ENCODE results near the gene CFAP251.
"Not testable (repeated sequence)": the region's sequence is repeated elsewhere in the genome, so short reads cannot be mapped to it uniquely, and the experiment has no call there.

CFAP251 gene

GRCh38 chr12:122040579-122041386, 122.4 kb downstream of the CFAP251 start:
- Histone ChIP-seq H2AK5ac (ENCODE audit: low read length) (no peak overlapping the region), H3K27me3 (ENCODE audit: insufficient read depth, low read length) (no peaks in the 10 kb centered on the region), H3K9me3 (ENCODE audit: insufficient read depth, low read depth, low read length) (no peaks in the 10 kb centered on the region), H3K14ac (ENCODE audit: low read length) (no peak overlapping the region), H3K9ac (ENCODE audit: low read length) (no peak overlapping the region), H3K4me3 (ENCODE audit: low read depth, low read length) (no peak overlapping the region), H3K79me1 (ENCODE audit: low read length) (no peaks in the 10 kb centered on the region), H3K27ac (ENCODE audit: low read depth, low read length) (no peak overlapping the region), H3K4me2 (ENCODE audit: low read length) (no peak overlapping the region), H3K36me3 (ENCODE audit: control insufficient read depth in 1 of 2, insufficient read depth in 2 of 2, low read length in 2 of 2) (peaks cover 15 to 17% of the 10 kb centered on the region in 2 experiments), H2BK12ac (ENCODE audit: low read length) (no peak overlapping the region), H3K18ac (ENCODE audit: low read length) (no peak overlapping the region), H3K4me1 (ENCODE audit: control insufficient read depth in 1 of 2, insufficient read depth in 2 of 2, low read length in 2 of 2) (no peaks in the 10 kb centered on the region), H4K8ac (ENCODE audit: low read depth, low read length) (no peak overlapping the region), H3K23ac (ENCODE audit: low read length) (no peak overlapping the region), H4K91ac (ENCODE audit: low read depth, low read length) (no peak overlapping the region), H3K4ac (ENCODE audit: low read depth, low read length) (no peak overlapping the region), H2BK120ac (ENCODE audit: insufficient read depth, low read length, poor library complexity) (no peak overlapping the region), H2AFZ (ENCODE audit: insufficient read depth, low read length, poor library complexity) (no peak overlapping the region), H3K79me2 (ENCODE audit: control insufficient read depth, insufficient read depth, low read length, poor library complexity) (no peaks in the 10 kb centered on the region), H4K12ac (ENCODE audit: low read depth, low read length) (no peak overlapping the region), H2BK5ac (ENCODE audit: low read depth, low read length, poor library complexity) (no peak overlapping the region)
- WGBS (ENCODE audit: extremely low coverage, insufficient coverage, insufficient read length), result no CpG with 5 or more reads among the region's 21 CpGs
- DNase-seq, result no peak

- not testable (repeated sequence) for H3K23ac ChIP-seq (ENCODE audit: low read length); H2AFZ ChIP-seq (ENCODE audit: insufficient read depth, low read length, poor library complexity); H4K12ac ChIP-seq (ENCODE audit: low read depth, low read length); H4K91ac ChIP-seq (ENCODE audit: low read depth, low read length); H2BK5ac ChIP-seq (ENCODE audit: low read depth, low read length, poor library complexity); H3K4ac ChIP-seq (ENCODE audit: low read depth, low read length); H3K27me3 ChIP-seq (ENCODE audit: insufficient read depth, low read length); H3K4me1 ChIP-seq (ENCODE audit: control insufficient read depth in 1 of 2, insufficient read depth in 2 of 2, low read length in 2 of 2); H3K18ac ChIP-seq (ENCODE audit: low read length); H2BK120ac ChIP-seq (ENCODE audit: insufficient read depth, low read length, poor library complexity); DNase-seq; H3K27ac ChIP-seq (ENCODE audit: low read depth, low read length); H2BK12ac ChIP-seq (ENCODE audit: low read length); H3K4me2 ChIP-seq (ENCODE audit: low read length); H3K9ac ChIP-seq (ENCODE audit: low read length); H3K79me1 ChIP-seq (ENCODE audit: low read length); H3K79me2 ChIP-seq (ENCODE audit: control insufficient read depth, insufficient read depth, low read length, poor library complexity); H3K14ac ChIP-seq (ENCODE audit: low read length); H2AK5ac ChIP-seq (ENCODE audit: low read length); H4K8ac ChIP-seq (ENCODE audit: low read depth, low read length); H3K4me3 ChIP-seq (ENCODE audit: low read depth, low read length); H3K9me3 ChIP-seq (ENCODE audit: insufficient read depth, low read depth, low read length)
- peaks cover 9 to 14% of the 10 kb centered on the region in 2 experiments for H3K36me3 ChIP-seq (ENCODE audit: control insufficient read depth in 1 of 2, insufficient read depth in 2 of 2, low read length in 2 of 2)
- WGBS (ENCODE audit: extremely low coverage, insufficient coverage, insufficient read length), result no CpG with 5 or more reads among the region's 3 CpGs
Observed at GRCh38 chr12:122041458-122041857, 123.1 kb downstream of the CFAP251 start.

- no peak overlapping the region for H3K18ac ChIP-seq (ENCODE audit: low read length)
- no peak overlapping the region for H3K14ac ChIP-seq (ENCODE audit: low read length)
- H3K27ac ChIP-seq (ENCODE audit: low read depth, low read length), result no peak overlapping the region
- H4K91ac ChIP-seq (ENCODE audit: low read depth, low read length), result no peak overlapping the region
- H2BK120ac ChIP-seq (ENCODE audit: insufficient read depth, low read length, poor library complexity), result no peak overlapping the region
- no peak overlapping the region for H4K12ac ChIP-seq (ENCODE audit: low read depth, low read length)
- H3K4me1 ChIP-seq (ENCODE audit: control insufficient read depth in 1 of 2, insufficient read depth in 2 of 2, low read length in 2 of 2), result no peaks in the 10 kb centered on the region
- H4K8ac ChIP-seq (ENCODE audit: low read depth, low read length), result no peak overlapping the region
- H3K4ac ChIP-seq (ENCODE audit: low read depth, low read length), result no peak overlapping the region
- no peak overlapping the region for H3K4me3 ChIP-seq (ENCODE audit: low read depth, low read length)
- H3K9ac ChIP-seq (ENCODE audit: low read length), result no peak overlapping the region
- no peaks in the 10 kb centered on the region for H3K79me1 ChIP-seq (ENCODE audit: low read length)
- no peak overlapping the region for H3K23ac ChIP-seq (ENCODE audit: low read length)
- H2AFZ ChIP-seq (ENCODE audit: insufficient read depth, low read length, poor library complexity), result no peak overlapping the region
- no peak for DNase-seq
- no peaks in the 10 kb centered on the region for H3K27me3 ChIP-seq (ENCODE audit: insufficient read depth, low read length)
- no peak overlapping the region for H2BK5ac ChIP-seq (ENCODE audit: low read depth, low read length, poor library complexity)
- no peak overlapping the region for H2BK12ac ChIP-seq (ENCODE audit: low read length)
- H3K4me2 ChIP-seq (ENCODE audit: low read length), result no peak overlapping the region
- H3K9me3 ChIP-seq (ENCODE audit: insufficient read depth, low read depth, low read length), result peaks cover 3% of the 10 kb centered on the region
- H2AK5ac ChIP-seq (ENCODE audit: low read length), result no peak overlapping the region
- H3K36me3 ChIP-seq (ENCODE audit: control insufficient read depth in 1 of 2, insufficient read depth in 2 of 2, low read length in 2 of 2), result peaks cover 9 to 10% of the 10 kb centered on the region in 2 experiments
- WGBS (ENCODE audit: extremely low coverage, insufficient coverage, insufficient read length), result no CpG with 5 or more reads among the region's 11 CpGs
- no peaks in the 10 kb centered on the region for H3K79me2 ChIP-seq (ENCODE audit: control insufficient read depth, insufficient read depth, low read length, poor library complexity)
Observed at GRCh38 chr12:122042910-122043309, 124.5 kb downstream of the CFAP251 start.

GRCh38 chr12:122043476-122043875, 125.1 kb downstream of the CFAP251 start:
- Histone ChIP-seq H3K4me2 (ENCODE audit: low read length) (no peak overlapping the region), H2BK5ac (ENCODE audit: low read depth, low read length, poor library complexity) (no peak overlapping the region), H3K9ac (ENCODE audit: low read length) (no peak overlapping the region), H3K36me3 (ENCODE audit: control insufficient read depth in 1 of 2, insufficient read depth in 2 of 2, low read length in 2 of 2) (peaks cover 9 to 10% of the 10 kb centered on the region in 2 experiments), H3K4ac (ENCODE audit: low read depth, low read length) (no peak overlapping the region), H4K8ac (ENCODE audit: low read depth, low read length) (no peak overlapping the region), H4K91ac (ENCODE audit: low read depth, low read length) (no peak overlapping the region), H3K9me3 (ENCODE audit: insufficient read depth, low read depth, low read length) (peaks cover 3% of the 10 kb centered on the region), H2AFZ (ENCODE audit: insufficient read depth, low read length, poor library complexity) (no peak overlapping the region), H3K4me3 (ENCODE audit: low read depth, low read length) (no peak overlapping the region), H3K27me3 (ENCODE audit: insufficient read depth, low read length) (no peaks in the 10 kb centered on the region), H3K14ac (ENCODE audit: low read length) (no peak overlapping the region), H3K18ac (ENCODE audit: low read length) (no peak overlapping the region), H3K23ac (ENCODE audit: low read length) (no peak overlapping the region), H3K4me1 (ENCODE audit: control insufficient read depth in 1 of 2, insufficient read depth in 2 of 2, low read length in 2 of 2) (no peaks in the 10 kb centered on the region), H4K12ac (ENCODE audit: low read depth, low read length) (no peak overlapping the region), H2AK5ac (ENCODE audit: low read length) (no peak overlapping the region), H2BK120ac (ENCODE audit: insufficient read depth, low read length, poor library complexity) (no peak overlapping the region), H3K79me2 (ENCODE audit: control insufficient read depth, insufficient read depth, low read length, poor library complexity) (no peaks in the 10 kb centered on the region), H2BK12ac (ENCODE audit: low read length) (no peak overlapping the region), H3K27ac (ENCODE audit: low read depth, low read length) (no peak overlapping the region), H3K79me1 (ENCODE audit: low read length) (no peaks in the 10 kb centered on the region)
- no peak for DNase-seq
- WGBS (ENCODE audit: extremely low coverage, insufficient coverage, insufficient read length), result no CpG with 5 or more reads among the region's 15 CpGs
